GM21515 (cell line): ENCODE measurements around the gene THSD7B.
"Not testable (repeated sequence)": the region's sequence is repeated elsewhere in the genome, so short reads cannot be mapped to it uniquely, and the experiment has no call there.

Source experiments
- ATAC-seq: cut with Tn5 transposase; IDR thresholded peaks from one replicate; pipeline ENCODE4 v1.9.1; 2021; ENCODE audit not compliant: unreplicated experiment

THSD7B gene

GRCh38 chr2:137670111-137670510, 904.8 kb downstream of the THSD7B start:
- no peak for ATAC-seq

- no peak for ATAC-seq
These were observed 907.7 kb downstream of the THSD7B start for GRCh38 chr2:137672989-137673552.

- ATAC-seq: no peak
These were observed 909.6 kb downstream of the THSD7B start for GRCh38 chr2:137674991-137675390.

- no peak for ATAC-seq
These were observed 910.4 kb downstream of the THSD7B start for GRCh38 chr2:137675584-137676327.

GRCh38 chr2:137676346-137676745, 911.0 kb downstream of the THSD7B start:
- ATAC-seq: no peak

- ATAC-seq: no peak
These were observed 912.1 kb downstream of the THSD7B start for GRCh38 chr2:137677466-137677865.

- no peak for ATAC-seq
These were observed 924.2 kb downstream of the THSD7B start for GRCh38 chr2:137689549-137689948.

GRCh38 chr2:137693534-137693933, 928.2 kb downstream of the THSD7B start:
- no peak for ATAC-seq

- ATAC-seq: no peak
These were observed 931.6 kb downstream of the THSD7B start for GRCh38 chr2:137696916-137697315.

- not testable (repeated sequence) for ATAC-seq
These were observed 934.9 kb downstream of the THSD7B start for GRCh38 chr2:137700250-137700649.

- ATAC-seq: no peak
These were observed 935.3 kb downstream of the THSD7B start for GRCh38 chr2:137700681-137701080.

- no peak for ATAC-seq
These were observed 940.0 kb downstream of the THSD7B start for GRCh38 chr2:137705296-137705695.

- ATAC-seq: no peak
These were observed 941.7 kb downstream of the THSD7B start for GRCh38 chr2:137706786-137707613.

- no peak for ATAC-seq
These were observed 943.0 kb downstream of the THSD7B start for GRCh38 chr2:137708311-137708710.

GRCh38 chr2:137715731-137716191, 950.4 kb downstream of the THSD7B start:
- no peak for ATAC-seq

GRCh38 chr2:137718786-137719185, 953.4 kb downstream of the THSD7B start:
- ATAC-seq: no peak

- no peak for ATAC-seq
These were observed 956.4 kb downstream of the THSD7B start for GRCh38 chr2:137721733-137722132.

- no peak for ATAC-seq
These were observed 959.6 kb downstream of the THSD7B start for GRCh38 chr2:137724912-137725311.
